Measurements from ENCODE around the gene LRRC38. TPM values are rescaled to one million over a fixed set of nuclear protein-coding genes. Genes with fewer than 3 reads are reported as not detected.

The LRRC38 gene
- total and polyA plus RNA-seq, 2 donors (not counting 1 experiment from before 2014, with no cell fraction given): not detected

GRCh38 chr1:13469343-13469742, 44.5 kb downstream of the LRRC38 start:
- no peaks in the 10 kb centered on the region for H3K27me3 ChIP-seq (ENCODE audit: control insufficient read depth, insufficient read depth, low read length)
- no peaks in the 10 kb centered on the region for H4K20me1 ChIP-seq (ENCODE audit: control insufficient read depth, extremely low read depth, insufficient read depth, low read length)
- no peaks in the 10 kb centered on the region for H3K9me3 ChIP-seq (ENCODE audit: control insufficient read depth, insufficient read depth, low read depth, low read length)
- H3K4me1 ChIP-seq (ENCODE audit: control insufficient read depth, extremely low read depth, insufficient read depth, low read length): no peaks in the 10 kb centered on the region
- H2AFZ ChIP-seq (ENCODE audit: low read length): no peak overlapping the region
- no peak overlapping the region for H3K9ac ChIP-seq (ENCODE audit: insufficient read depth, low read length)
- H3K79me2 ChIP-seq (ENCODE audit: control insufficient read depth, insufficient read depth, low read length): no peaks in the 10 kb centered on the region
- no peak overlapping the region for H3K27ac ChIP-seq (ENCODE audit: insufficient read depth, low read length)
- TF ChIP-seq CTCF (conservative IDR thresholded peaks at IDR 0.05 in 1 of 2, IDR thresholded peaks at IDR 0.05 in 1 of 2; ENCODE audit: low read depth in 1 of 2, low read length in 2 of 2): no peak
- no peaks in the 10 kb centered on the region for H3K36me3 ChIP-seq (ENCODE audit: control insufficient read depth, insufficient read depth, low read length)
- DNase-seq (ENCODE audit: low read depth in 2 of 2): no peak
- no peak overlapping the region for H3K4me3 ChIP-seq (replicated peaks in 1 of 4; ENCODE audit: control extremely low read depth in 1 of 4, insufficient read depth in 1 of 4, low read depth in 3 of 4, low read length in 4 of 4)
- no peak overlapping the region for H3K4me2 ChIP-seq (ENCODE audit: extremely low read depth, insufficient read depth, low read length)

- H3K9me3 ChIP-seq (ENCODE audit: control insufficient read depth, insufficient read depth, low read depth, low read length): no peaks in the 10 kb centered on the region
- H2AFZ ChIP-seq (ENCODE audit: low read length): no peak overlapping the region
- no peaks in the 10 kb centered on the region for H3K79me2 ChIP-seq (ENCODE audit: control insufficient read depth, insufficient read depth, low read length)
- no peaks in the 10 kb centered on the region for H4K20me1 ChIP-seq (ENCODE audit: control insufficient read depth, extremely low read depth, insufficient read depth, low read length)
- H3K36me3 ChIP-seq (ENCODE audit: control insufficient read depth, insufficient read depth, low read length): no peaks in the 10 kb centered on the region
- no peak for TF ChIP-seq EZH2 (IDR thresholded peaks at IDR 0.05; ENCODE audit: low read length, missing control alignments)
- no peak for TF ChIP-seq CTCF (conservative IDR thresholded peaks at IDR 0.05 in 1 of 2, IDR thresholded peaks at IDR 0.05 in 1 of 2; ENCODE audit: low read depth in 1 of 2, low read length in 2 of 2)
- H3K9ac ChIP-seq (ENCODE audit: insufficient read depth, low read length): no peak overlapping the region
- no peaks in the 10 kb centered on the region for H3K27me3 ChIP-seq (ENCODE audit: control insufficient read depth, insufficient read depth, low read length)
- H3K27ac ChIP-seq (ENCODE audit: insufficient read depth, low read length): no peak overlapping the region
- H3K4me3 ChIP-seq (replicated peaks in 1 of 4; ENCODE audit: control extremely low read depth in 1 of 4, insufficient read depth in 1 of 4, low read depth in 3 of 4, low read length in 4 of 4): no peak overlapping the region
- no peak for DNase-seq (ENCODE audit: low read depth in 2 of 2)
- no peaks in the 10 kb centered on the region for H3K4me1 ChIP-seq (ENCODE audit: control insufficient read depth, extremely low read depth, insufficient read depth, low read length)
- H3K4me2 ChIP-seq (ENCODE audit: extremely low read depth, insufficient read depth, low read length): no peak overlapping the region
These were observed 48.3 kb downstream of the LRRC38 start for GRCh38 chr1:13465515-13465914.

- Histone ChIP-seq H3K4me1 (ENCODE audit: control insufficient read depth, extremely low read depth, insufficient read depth, low read length) (no peaks in the 10 kb centered on the region), H4K20me1 (ENCODE audit: control insufficient read depth, extremely low read depth, insufficient read depth, low read length) (no peaks in the 10 kb centered on the region), H3K27ac (ENCODE audit: insufficient read depth, low read length) (no peak overlapping the region), H3K27me3 (ENCODE audit: control insufficient read depth, insufficient read depth, low read length) (no peaks in the 10 kb centered on the region), H3K4me3 (replicated peaks in 1 of 4; ENCODE audit: control extremely low read depth in 1 of 4, insufficient read depth in 1 of 4, low read depth in 3 of 4, low read length in 4 of 4) (no peak overlapping the region), H3K4me2 (ENCODE audit: extremely low read depth, insufficient read depth, low read length) (no peak overlapping the region), H3K36me3 (ENCODE audit: control insufficient read depth, insufficient read depth, low read length) (no peaks in the 10 kb centered on the region), H3K79me2 (ENCODE audit: control insufficient read depth, insufficient read depth, low read length) (no peaks in the 10 kb centered on the region), H3K9me3 (ENCODE audit: control insufficient read depth, insufficient read depth, low read depth, low read length) (no peaks in the 10 kb centered on the region), H2AFZ (ENCODE audit: low read length) (no peak overlapping the region), H3K9ac (ENCODE audit: insufficient read depth, low read length) (no peak overlapping the region)
- DNase-seq (ENCODE audit: low read depth in 2 of 2): no peak
- no peak for TF ChIP-seq CTCF (conservative IDR thresholded peaks at IDR 0.05 in 1 of 2, IDR thresholded peaks at IDR 0.05 in 1 of 2; ENCODE audit: low read depth in 1 of 2, low read length in 2 of 2)
- TF ChIP-seq EZH2 (IDR thresholded peaks at IDR 0.05; ENCODE audit: low read length, missing control alignments): no peak
These were observed 51.1 kb downstream of the LRRC38 start for GRCh38 chr1:13462682-13463081.
